ENCODE measurements around the gene ZBTB46.
"Not testable (repeated sequence)": the region's sequence is repeated elsewhere in the genome, so short reads cannot be mapped to it uniquely, and the experiment has no call there.

ZBTB46 gene

GRCh38 chr20:63858393-63859165 is 27.5 kb upstream of the ZBTB46 start:
- no peak for DNase-seq (ENCODE audit: low read depth)

GRCh38 chr20:63857764-63858392 is 26.8 kb upstream of the ZBTB46 start:
- no peak for DNase-seq (ENCODE audit: low read depth)

- DNase-seq (ENCODE audit: low read depth), result no peak
Observed at GRCh38 chr20:63856098-63856511, 25.0 kb upstream of the ZBTB46 start.

GRCh38 chr20:63855363-63856097 is 24.5 kb upstream of the ZBTB46 start:
- no peak for DNase-seq (ENCODE audit: low read depth)

- DNase-seq (ENCODE audit: low read depth), result no peak
Observed at GRCh38 chr20:63854766-63855362, 23.8 kb upstream of the ZBTB46 start.

- DNase-seq (ENCODE audit: low read depth), result no peak
Observed at GRCh38 chr20:63854069-63854765, 23.2 kb upstream of the ZBTB46 start.

- DNase-seq (ENCODE audit: low read depth), result not testable (repeated sequence)
Observed at GRCh38 chr20:63853733-63854068, 22.6 kb upstream of the ZBTB46 start.

- DNase-seq (ENCODE audit: low read depth), result not testable (repeated sequence)
Observed at GRCh38 chr20:63851548-63851943, 20.5 kb upstream of the ZBTB46 start.

- no peak for DNase-seq (ENCODE audit: low read depth)
Observed at GRCh38 chr20:63850689-63851547, 19.9 kb upstream of the ZBTB46 start.

- DNase-seq (ENCODE audit: low read depth), result no peak
Observed at GRCh38 chr20:63848003-63848911, 17.2 kb upstream of the ZBTB46 start.

GRCh38 chr20:63847237-63848002 is 16.4 kb upstream of the ZBTB46 start:
- no peak for DNase-seq (ENCODE audit: low read depth)

- no peak for DNase-seq (ENCODE audit: low read depth)
Observed at GRCh38 chr20:63846888-63847236, 15.8 kb upstream of the ZBTB46 start.

- no peak for DNase-seq (ENCODE audit: low read depth)
Observed at GRCh38 chr20:63846128-63846771, 15.2 kb upstream of the ZBTB46 start.

- DNase-seq (ENCODE audit: low read depth), result no peak
Observed at GRCh38 chr20:63844511-63844991, 13.5 kb upstream of the ZBTB46 start.

GRCh38 chr20:63843778-63844177 is 12.7 kb upstream of the ZBTB46 start:
- no peak for DNase-seq (ENCODE audit: low read depth)

GRCh38 chr20:63843222-63843621 is 12.2 kb upstream of the ZBTB46 start:
- no peak for DNase-seq (ENCODE audit: low read depth)

- DNase-seq (ENCODE audit: low read depth), result no peak
Observed at GRCh38 chr20:63842258-63842657, 11.2 kb upstream of the ZBTB46 start.

- DNase-seq (ENCODE audit: low read depth), result no peak
Observed at GRCh38 chr20:63840405-63840828, 9.4 kb upstream of the ZBTB46 start.

GRCh38 chr20:63839620-63840019 is 8.6 kb upstream of the ZBTB46 start:
- DNase-seq (ENCODE audit: low read depth), result no peak
